Subcutaneous abdominal adipose tissue (tissue), 5 donors: Measurements from ENCODE around the gene USP32.
"Not testable (repeated sequence)": the region's sequence is repeated elsewhere in the genome, so short reads cannot be mapped to it uniquely, and the experiment has no call there.

Experiments used
- H3K27ac ChIP-seq: one replicate; pipeline ENCODE4 v1.7.0; 2013; ENCODE audit warnings: low read depth, mild to moderate bottlenecking, inconsistent platforms, low read length, moderate library complexity
- H3K27me3 ChIP-seq, 5 donors: one replicate each; pipeline ENCODE4 v1.7.0; 2013; ENCODE audit warnings: low read length in 5 of 5, inconsistent platforms in 1 of 5; ENCODE audit not compliant: control insufficient read depth in 5 of 5, insufficient read depth in 4 of 5
- H3K36me3 ChIP-seq, 5 donors: one replicate each; pipeline ENCODE4 v1.7.0; 2013; ENCODE audit warnings: low read length in 5 of 5; ENCODE audit not compliant: control insufficient read depth in 5 of 5, insufficient read depth in 5 of 5
- H3K4me1 ChIP-seq, 5 donors: one replicate each; pipeline ENCODE4 v1.7.0; 2013; ENCODE audit warnings: low read length in 5 of 5, mild to moderate bottlenecking in 3 of 5, moderate library complexity in 1 of 5; ENCODE audit not compliant: control insufficient read depth in 5 of 5, insufficient read depth in 5 of 5
- H3K4me3 ChIP-seq, 5 donors: one replicate each; pipeline ENCODE4 v1.7.0; 2013; ENCODE audit warnings: low read length in 5 of 5, low read depth in 1 of 5
- H3K9ac ChIP-seq, 5 donors: one replicate each; pipeline ENCODE4 v1.7.0; 2013; ENCODE audit warnings: low read length in 5 of 5, mild to moderate bottlenecking in 4 of 5, moderate library complexity in 3 of 5
- H3K9me3 ChIP-seq, 5 donors: one replicate each; pipeline ENCODE4 v1.7.0; 2013; ENCODE audit warnings: low read length in 5 of 5; ENCODE audit not compliant: control insufficient read depth in 5 of 5
- donor health status: healthy.
- donor health status: healthy.
- donor health status: healthy.
- donor health status: healthy.
- donor health status: healthy.

Gene USP32, protein sequence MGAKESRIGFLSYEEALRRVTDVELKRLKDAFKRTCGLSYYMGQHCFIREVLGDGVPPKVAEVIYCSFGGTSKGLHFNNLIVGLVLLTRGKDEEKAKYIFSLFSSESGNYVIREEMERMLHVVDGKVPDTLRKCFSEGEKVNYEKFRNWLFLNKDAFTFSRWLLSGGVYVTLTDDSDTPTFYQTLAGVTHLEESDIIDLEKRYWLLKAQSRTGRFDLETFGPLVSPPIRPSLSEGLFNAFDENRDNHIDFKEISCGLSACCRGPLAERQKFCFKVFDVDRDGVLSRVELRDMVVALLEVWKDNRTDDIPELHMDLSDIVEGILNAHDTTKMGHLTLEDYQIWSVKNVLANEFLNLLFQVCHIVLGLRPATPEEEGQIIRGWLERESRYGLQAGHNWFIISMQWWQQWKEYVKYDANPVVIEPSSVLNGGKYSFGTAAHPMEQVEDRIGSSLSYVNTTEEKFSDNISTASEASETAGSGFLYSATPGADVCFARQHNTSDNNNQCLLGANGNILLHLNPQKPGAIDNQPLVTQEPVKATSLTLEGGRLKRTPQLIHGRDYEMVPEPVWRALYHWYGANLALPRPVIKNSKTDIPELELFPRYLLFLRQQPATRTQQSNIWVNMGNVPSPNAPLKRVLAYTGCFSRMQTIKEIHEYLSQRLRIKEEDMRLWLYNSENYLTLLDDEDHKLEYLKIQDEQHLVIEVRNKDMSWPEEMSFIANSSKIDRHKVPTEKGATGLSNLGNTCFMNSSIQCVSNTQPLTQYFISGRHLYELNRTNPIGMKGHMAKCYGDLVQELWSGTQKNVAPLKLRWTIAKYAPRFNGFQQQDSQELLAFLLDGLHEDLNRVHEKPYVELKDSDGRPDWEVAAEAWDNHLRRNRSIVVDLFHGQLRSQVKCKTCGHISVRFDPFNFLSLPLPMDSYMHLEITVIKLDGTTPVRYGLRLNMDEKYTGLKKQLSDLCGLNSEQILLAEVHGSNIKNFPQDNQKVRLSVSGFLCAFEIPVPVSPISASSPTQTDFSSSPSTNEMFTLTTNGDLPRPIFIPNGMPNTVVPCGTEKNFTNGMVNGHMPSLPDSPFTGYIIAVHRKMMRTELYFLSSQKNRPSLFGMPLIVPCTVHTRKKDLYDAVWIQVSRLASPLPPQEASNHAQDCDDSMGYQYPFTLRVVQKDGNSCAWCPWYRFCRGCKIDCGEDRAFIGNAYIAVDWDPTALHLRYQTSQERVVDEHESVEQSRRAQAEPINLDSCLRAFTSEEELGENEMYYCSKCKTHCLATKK (N-terminal part only)

DNA sequence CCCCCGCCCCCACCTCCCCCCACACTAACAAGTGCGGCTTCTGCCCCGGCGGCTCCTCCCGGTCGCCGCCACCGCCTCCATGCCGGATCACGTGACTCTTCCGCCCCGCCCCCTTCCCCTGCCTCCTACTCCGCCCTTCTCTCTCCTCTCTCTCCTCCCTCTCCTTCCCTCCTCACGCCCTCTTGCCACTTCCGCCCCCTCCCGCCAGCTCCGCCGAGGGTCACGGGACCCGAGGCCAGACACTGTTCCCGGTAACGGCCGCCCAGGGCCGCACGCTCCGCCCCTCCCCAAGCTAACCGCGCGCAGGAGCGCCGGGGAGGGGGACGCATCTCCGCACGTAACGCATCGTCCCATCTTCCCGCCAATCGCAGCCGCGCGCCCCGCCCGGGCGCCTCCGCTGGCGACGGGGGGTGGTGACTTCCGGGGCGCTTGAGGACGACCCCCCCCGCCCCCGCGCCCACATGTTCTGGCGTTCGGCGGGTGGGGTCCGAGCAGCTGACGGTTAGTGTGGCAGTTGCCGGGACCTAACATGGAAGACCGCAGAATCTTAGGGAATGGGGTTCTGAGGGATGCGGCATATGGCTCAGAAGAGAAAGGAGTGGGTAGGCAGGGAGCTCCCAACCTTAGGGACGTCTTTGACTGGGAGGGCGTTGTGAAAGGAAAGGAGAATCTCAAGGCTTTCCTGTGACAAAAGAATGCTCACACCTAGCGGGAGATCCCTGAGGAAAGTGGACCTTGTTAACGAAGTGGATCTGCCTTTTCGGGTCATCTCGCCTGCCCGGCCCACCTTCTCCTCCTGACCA is at the start of gene USP32:
TSS of gene USP32 (minus strand) at position 92 of the 803 bp plus-strand sequence. CDS start 194 bp downstream, outside the sequence.
- peak within 1 kb of the TSS; percentile 82 to 99 (median 96) for H3K4me3 ChIP-seq
- no peaks in the 10 kb centered on the region for H3K9me3 ChIP-seq
- H3K9ac ChIP-seq: peak within 1 kb of the TSS; percentile 85 to 100 (median 97)
- peaks cover 3 to 28% (median 27%) of the 10 kb centered on the region in 5 donors for H3K4me1 ChIP-seq
- H3K36me3 ChIP-seq: no peaks in the 10 kb centered on the region
- H3K27ac ChIP-seq: peak within 1 kb of the TSS; percentile 87
- no peaks in the 10 kb centered on the region for H3K27me3 ChIP-seq

DNA sequence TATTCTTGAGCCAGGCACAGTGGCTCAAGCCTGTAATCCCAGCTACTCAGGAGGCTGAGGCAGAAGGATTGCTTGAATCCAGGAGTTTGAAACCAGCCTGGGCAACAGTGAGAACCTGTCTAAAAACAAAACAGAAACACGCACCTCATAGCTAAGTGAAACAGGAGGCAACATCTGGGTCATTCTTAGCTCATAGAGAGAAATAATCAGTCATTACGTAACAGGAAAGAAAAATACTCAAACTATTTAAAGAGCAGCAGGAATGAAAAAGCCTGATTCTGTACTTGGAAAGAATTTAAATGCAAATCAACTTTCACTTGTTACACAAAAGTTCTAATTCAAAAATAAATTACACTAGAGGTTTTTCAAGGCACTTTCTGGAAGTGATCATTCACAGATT is 47.6 kb upstream of the USP32 start:
- H3K9ac ChIP-seq: no peak overlapping the region
- H3K27ac ChIP-seq: no peak overlapping the region
- H3K9me3 ChIP-seq: no peaks in the 10 kb centered on the region
- H3K27me3 ChIP-seq: no peaks in the 10 kb centered on the region
- peaks cover 0 to 13% (median 6%) of the 10 kb centered on the region in 5 donors for H3K4me1 ChIP-seq
- H3K36me3 ChIP-seq: no peaks in the 10 kb centered on the region
- H3K4me3 ChIP-seq: no peak overlapping the region

DNA sequence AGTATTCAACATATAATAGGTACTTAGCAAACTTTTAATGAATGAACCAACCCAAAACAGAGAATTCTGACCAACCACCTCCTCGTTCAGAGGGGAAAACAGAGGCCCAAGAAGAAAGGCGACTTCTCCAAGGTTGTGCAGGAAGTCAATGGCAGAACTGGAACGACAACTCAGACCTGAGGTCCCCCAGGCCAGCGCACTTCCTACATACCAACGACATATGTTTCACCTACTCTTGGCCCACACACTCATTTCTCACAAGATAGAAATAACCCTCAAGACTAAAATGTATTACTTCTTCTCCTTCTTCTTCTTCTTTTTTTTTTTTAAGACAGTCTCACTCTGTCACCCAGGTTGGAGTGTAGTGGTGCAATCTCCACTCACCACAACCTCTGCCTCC is 44.7 kb upstream of the USP32 start:
- H3K36me3 ChIP-seq: no peaks in the 10 kb centered on the region
- H3K27ac ChIP-seq: no peak overlapping the region
- H3K9ac ChIP-seq: no peak overlapping the region
- peaks cover 0 to 9% (median 6%) of the 10 kb centered on the region in 5 donors for H3K4me1 ChIP-seq
- peaks cover 0 to 2% (median 0%) of the 10 kb centered on the region in 5 donors for H3K9me3 ChIP-seq
- no peak overlapping the region for H3K4me3 ChIP-seq
- no peaks in the 10 kb centered on the region for H3K27me3 ChIP-seq

DNA sequence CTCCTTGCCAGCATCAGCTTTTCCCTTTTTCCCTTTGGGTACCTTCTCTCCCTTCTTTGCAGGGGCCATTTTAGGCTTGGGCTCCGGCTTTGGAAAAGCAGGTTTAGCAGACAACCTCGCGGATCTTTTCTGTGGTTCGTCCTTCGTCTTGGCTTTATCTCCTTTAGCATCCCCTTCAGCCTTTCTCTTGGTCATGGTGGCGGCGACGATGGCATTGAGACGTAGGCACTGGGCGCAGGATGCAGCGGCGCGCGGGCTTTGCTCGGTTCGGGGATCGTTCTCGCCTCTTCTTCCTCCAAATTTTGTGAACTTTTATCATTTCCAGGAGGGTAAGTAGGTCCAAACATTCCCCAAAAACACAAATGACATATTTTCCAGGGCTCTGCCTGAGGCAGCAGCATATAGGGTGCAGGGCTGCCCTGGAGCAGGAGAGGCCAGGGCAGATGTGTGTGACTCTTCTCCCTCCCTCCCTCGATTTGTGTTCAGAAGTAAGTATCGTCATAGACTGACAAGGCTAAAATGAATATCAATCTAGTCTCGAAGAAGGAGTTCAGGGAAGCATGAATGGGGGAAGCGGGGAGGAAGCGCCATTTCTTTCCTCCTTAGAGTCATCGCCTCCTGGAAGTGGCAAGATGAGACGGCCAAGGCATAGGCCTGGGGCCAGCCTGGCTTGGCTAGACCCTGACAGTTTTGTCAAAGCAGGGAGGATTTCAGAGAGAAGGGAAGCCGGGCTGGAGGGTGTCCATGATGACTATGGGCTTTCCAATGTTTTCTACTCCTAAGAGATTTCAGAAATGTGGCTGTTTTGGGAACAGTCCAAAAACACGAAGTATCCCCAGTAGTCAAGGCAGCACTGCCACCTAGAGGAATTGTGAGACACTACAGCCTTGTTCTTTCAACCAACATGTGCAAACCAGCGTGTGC is 43.6 kb upstream of the USP32 start:
- H3K4me1 ChIP-seq: peaks cover 0 to 13% (median 7%) of the 10 kb centered on the region in 5 donors
- no peaks in the 10 kb centered on the region for H3K36me3 ChIP-seq
- H3K27ac ChIP-seq: peak overlapping the region; percentile 31
- H3K4me3 ChIP-seq: peak overlapping the region in 3 of 5 donors; percentile 25 to 49 (median 39)
- peak overlapping the region in 2 of 5 donors; percentile 10 to 38 for H3K9ac ChIP-seq
- peaks cover 0 to 2% (median 0%) of the 10 kb centered on the region in 5 donors for H3K9me3 ChIP-seq
- no peaks in the 10 kb centered on the region for H3K27me3 ChIP-seq

DNA sequence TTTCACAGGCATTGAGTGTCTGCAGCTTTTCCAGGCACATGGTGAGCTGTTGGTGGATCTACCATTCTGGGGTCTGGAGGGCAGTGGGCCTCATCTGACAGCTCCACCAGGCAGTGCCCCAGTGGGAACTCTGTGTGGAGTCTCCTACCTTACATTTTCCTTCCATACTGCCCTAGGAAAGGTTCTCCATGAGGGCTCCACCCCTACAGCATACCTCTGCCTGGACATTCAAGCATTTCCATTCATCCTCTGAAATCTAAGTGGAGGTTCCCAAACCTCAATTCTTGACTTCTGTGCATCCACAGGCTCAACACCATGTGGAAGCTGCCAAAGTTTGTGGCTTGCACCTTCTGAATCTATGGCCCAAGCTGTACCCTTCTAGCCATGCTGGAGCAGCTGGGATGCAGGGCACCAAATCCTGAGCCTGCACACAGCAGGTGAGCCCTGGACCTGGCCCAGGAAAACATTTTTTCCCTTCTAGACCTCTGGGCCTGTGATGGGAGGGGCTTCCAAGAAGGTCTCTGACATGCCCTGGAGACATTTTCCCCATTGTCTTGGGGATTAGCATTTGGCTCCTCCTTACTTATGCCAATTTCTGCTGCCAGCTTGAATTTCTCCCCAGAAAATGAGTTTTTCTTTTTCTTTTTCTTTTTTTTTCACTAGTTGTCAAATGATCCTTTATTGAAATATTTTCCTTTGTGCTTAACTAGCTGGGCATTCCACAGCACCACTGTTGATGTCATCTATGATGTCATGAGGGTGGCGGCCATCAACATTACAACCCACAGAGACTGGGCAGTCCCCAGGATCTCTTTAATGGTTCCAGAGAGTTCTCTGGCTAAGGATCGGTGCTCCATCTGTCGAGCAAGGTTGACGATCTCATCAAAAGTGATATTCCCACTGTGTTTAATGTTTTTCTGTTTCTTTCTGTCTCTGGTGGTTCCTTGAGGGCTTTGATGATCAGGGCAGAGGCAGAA is 41.4 kb upstream of the USP32 start:
- peaks cover 0 to 13% (median 6%) of the 10 kb centered on the region in 5 donors for H3K4me1 ChIP-seq
- not testable (repeated sequence) for H3K9ac ChIP-seq, H3K9me3 ChIP-seq, H3K27ac ChIP-seq, H3K36me3 ChIP-seq, H3K27me3 ChIP-seq, H3K4me3 ChIP-seq

DNA sequence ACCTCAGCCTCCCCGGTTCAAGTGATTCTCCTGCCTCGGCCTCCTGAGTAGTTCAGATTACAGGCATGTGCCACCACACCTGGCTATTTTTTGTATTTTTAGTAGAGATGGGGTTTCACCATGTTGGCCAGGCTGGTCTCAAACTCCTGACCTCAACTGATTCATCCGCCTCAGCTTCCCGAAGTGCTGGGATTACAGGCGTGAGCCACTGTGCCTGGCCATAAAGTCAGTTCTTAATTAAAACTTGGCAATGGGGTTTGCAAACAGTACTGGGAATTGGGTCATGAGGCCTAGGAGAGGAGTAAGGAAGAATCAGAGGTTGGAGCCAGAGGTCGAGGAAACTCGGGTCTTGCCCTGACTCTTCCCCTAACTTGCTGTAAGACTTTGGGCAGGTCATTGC is 38.6 kb upstream of the USP32 start:
- not testable (repeated sequence) for H3K9ac ChIP-seq, H3K4me3 ChIP-seq, H3K27me3 ChIP-seq, H3K9me3 ChIP-seq, H3K27ac ChIP-seq, H3K36me3 ChIP-seq
- peaks cover 0 to 10% (median 3%) of the 10 kb centered on the region in 5 donors for H3K4me1 ChIP-seq

DNA sequence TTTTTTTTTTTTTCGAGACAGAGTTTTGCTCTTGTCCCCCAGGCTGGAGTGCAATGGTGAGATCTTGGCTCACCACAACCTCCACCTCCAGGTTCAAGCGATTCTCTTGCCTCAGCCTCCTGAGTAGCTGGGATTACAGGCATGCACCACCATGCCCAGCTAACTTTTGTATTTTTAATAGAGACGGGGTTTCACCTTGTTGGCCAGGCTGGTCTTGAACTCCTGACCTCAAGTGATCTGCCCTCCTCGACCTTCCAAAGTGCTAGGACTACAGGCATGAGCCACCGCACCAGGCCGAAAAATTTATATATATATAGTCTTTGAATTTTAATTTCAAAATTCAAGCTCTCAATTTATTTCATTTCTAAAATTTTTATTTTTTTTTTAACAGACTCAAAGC is 36.6 kb upstream of the USP32 start:
- H3K4me3 ChIP-seq, H3K36me3 ChIP-seq, H3K27ac ChIP-seq, H3K9ac ChIP-seq, H3K4me1 ChIP-seq, H3K27me3 ChIP-seq, H3K9me3 ChIP-seq: not testable (repeated sequence)

DNA sequence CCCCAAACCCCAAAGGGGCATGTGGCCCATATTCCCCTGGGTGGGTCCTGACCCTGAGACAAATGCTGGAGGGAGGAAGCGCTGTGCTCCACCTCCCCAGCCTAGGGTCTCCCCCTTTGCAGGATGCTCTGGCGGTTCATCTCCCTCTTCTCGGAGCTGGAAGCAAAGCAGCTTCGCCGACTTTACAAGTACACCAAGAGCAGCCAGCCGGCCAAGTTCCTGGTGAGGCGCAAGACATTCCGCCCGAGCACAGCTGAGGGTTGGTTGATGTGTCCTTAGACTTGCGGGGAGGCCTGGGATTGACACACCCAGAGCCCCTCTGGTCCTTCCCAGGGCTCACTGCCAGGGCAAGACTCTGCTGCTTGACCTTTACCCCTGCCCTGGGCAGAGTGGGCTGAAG is 34.7 kb upstream of the USP32 start:
- Histone ChIP-seq H3K4me3 (no peak overlapping the region), H3K9ac (no peak overlapping the region), H3K27me3 (no peaks in the 10 kb centered on the region), H3K36me3 (no peaks in the 10 kb centered on the region), H3K9me3 (no peaks in the 10 kb centered on the region), H3K4me1 (peaks cover 0 to 18% (median 11%) of the 10 kb centered on the region in 5 donors), H3K27ac (no peak overlapping the region)
